K562 (cell line): Measurements from ENCODE around the gene MEF2D. TPM values are rescaled to one million over a fixed set of nuclear protein-coding genes. Genes with fewer than 3 reads are reported as not detected.

Source experiments
- CBFB ChIP-seq: sonication (generic); formaldehyde crosslinking; IDR thresholded peaks from 2 replicates; pipeline ENCODE4 v1.4.0; 2020; ENCODE audit warnings: mild to moderate bottlenecking, missing genetic modification reagents
- CEBPG ChIP-seq, 3 experiments: fragments of 200-800 bp in 1 of 3; sonication (Bioruptor generic) in 1 of 3; sonication (generic) in 1 of 3; formaldehyde crosslinking in 1 of 3; IDR thresholded peaks in 2 of 3; conservative IDR thresholded peaks in 1 of 3; 2 replicates each; pipeline versions ENCODE4 v1.6.1 to v1.8.0; 2016 to 2022; ENCODE audit warnings: missing compliant biosample characterization in 2 of 3, missing genetic modification characterization in 2 of 3, mild to moderate bottlenecking in 1 of 3, missing genetic modification reagents in 1 of 3
- CREB1 ChIP-seq, 2 experiments: sonication (generic) in 1 of 2; formaldehyde crosslinking in 1 of 2; IDR thresholded peaks; 2 replicates each; pipeline versions ENCODE4 v1.6.1 to v1.8.0; 2012 to 2022; ENCODE audit warnings: inconsistent platforms in 1 of 2, mild to moderate bottlenecking in 1 of 2, missing genetic modification reagents in 1 of 2, moderate library complexity in 1 of 2
- DDX20 ChIP-seq: fragments of 450-650 bp; IDR thresholded peaks from 2 replicates; pipeline ENCODE4 v1.6.1; 2016; ENCODE audit warnings: missing genetic modification characterization, low read depth, mild to moderate bottlenecking, missing compliant biosample characterization, moderate library complexity
- EP400 ChIP-seq: fragments of 450-650 bp; IDR thresholded peaks from 2 replicates; pipeline ENCODE4 v1.6.1; 2017; ENCODE audit warnings: antibody characterized with exemption, mild to moderate bottlenecking, moderate library complexity
- GMEB1 ChIP-seq: fragments of 250-450 bp; sonication (Bioruptor Pico); IDR thresholded peaks from 2 replicates; pipeline ENCODE4 v1.4.0; 2020; ENCODE audit warnings: mild to moderate bottlenecking
- GTF2F1 ChIP-seq: IDR thresholded peaks from 2 replicates; pipeline ENCODE4 v1.6.1; 2011; ENCODE audit warnings: low read depth, low read length, improper control_type of control experiment
- JUND ChIP-seq, 2 experiments: IDR thresholded peaks; 2 replicates in 1 of 2; 3 replicates in 1 of 2; pipeline ENCODE4 v1.6.1; 2011; ENCODE audit warnings: borderline replicate concordance in 2 of 2, low read depth in 2 of 2, low read length in 2 of 2, improper control_type of control experiment in 1 of 2, missing biosample characterization in 1 of 2, missing genetic modification characterization in 1 of 2, missing genetic modification reagents in 1 of 2
- LARP7 ChIP-seq: fragments of 450-650 bp; IDR thresholded peaks from 2 replicates; pipeline ENCODE4 v1.6.1; 2016
- NCOR1 ChIP-seq: fragments of 450-650 bp; IDR thresholded peaks from 2 replicates; pipeline ENCODE4 v1.6.1; 2016; ENCODE audit warnings: mild to moderate bottlenecking, moderate library complexity
- NFRKB ChIP-seq: fragments of 450-650 bp; IDR thresholded peaks from 2 replicates; pipeline ENCODE4 v1.6.1; 2016; ENCODE audit warnings: low read depth
- NR3C1 ChIP-seq: sonication (generic); formaldehyde crosslinking; IDR thresholded peaks from 2 replicates; pipeline ENCODE4 v1.8.1; 2022; ENCODE audit warnings: missing genetic modification reagents
- RAD21 ChIP-seq, 2 experiments: fragments of 250-450 bp in 1 of 2; fragments of 450-650 bp in 1 of 2; sonication (Bioruptor Pico) in 1 of 2; formaldehyde crosslinking in 1 of 2; IDR thresholded peaks in 1 of 2; conservative IDR thresholded peaks in 1 of 2; 2 replicates each; pipeline versions ENCODE4 v1.4.0 to v1.8.0; 2020 to 2022; ENCODE audit warnings: mild to moderate bottlenecking in 2 of 2, moderate library complexity in 1 of 2
- RBM22 ChIP-seq: fragments of 200-400 bp; formaldehyde crosslinking; IDR thresholded peaks from 2 replicates; pipeline ENCODE4 v1.6.1; 2018; ENCODE audit warnings: low read length, low read depth; ENCODE audit not compliant: poor library complexity, severe bottlenecking
- RCOR1 ChIP-seq, 2 experiments: IDR thresholded peaks; 2 replicates each; pipeline ENCODE4 v1.6.1; 2012; ENCODE audit warnings: low read depth in 2 of 2, low read length in 2 of 2, borderline replicate concordance in 1 of 2, improper control_type of control experiment in 1 of 2
- TAF1 ChIP-seq: IDR thresholded peaks from 2 replicates; pipeline ENCODE4 v1.6.1; 2011; ENCODE audit warnings: mild to moderate bottlenecking, low read length, moderate library complexity; ENCODE audit not compliant: insufficient read depth, control insufficient read depth, severe bottlenecking; ENCODE audit errors: extremely low read depth
- TCF3 ChIP-seq: sonication (generic); formaldehyde crosslinking; IDR thresholded peaks from 2 replicates; pipeline ENCODE4 v1.4.0; 2020; ENCODE audit warnings: mild to moderate bottlenecking, missing genetic modification reagents
- TCF7L2 ChIP-seq: fragments of 150-350 bp; IDR thresholded peaks from 2 replicates; pipeline ENCODE4 v1.6.1; 2016; ENCODE audit warnings: low read depth, mild to moderate bottlenecking, low read length, moderate library complexity
- TEAD4 ChIP-seq, 2 experiments: sonication (generic) in 1 of 2; formaldehyde crosslinking in 1 of 2; IDR thresholded peaks; 2 replicates each; pipeline versions ENCODE4 v1.6.1 to v1.8.0; 2012 to 2022; ENCODE audit warnings: borderline replicate concordance in 1 of 2, inconsistent platforms in 1 of 2, low read length in 1 of 2, mild to moderate bottlenecking in 1 of 2, missing genetic modification reagents in 1 of 2
- TOE1 ChIP-seq, 2 experiments: fragments of 450-650 bp in 1 of 2; sonication (generic) in 1 of 2; formaldehyde crosslinking in 1 of 2; IDR thresholded peaks; 2 replicates each; pipeline versions ENCODE4 v1.7.1 to v1.8.0; 2016 to 2022; ENCODE audit warnings: borderline replicate concordance in 2 of 2, mild to moderate bottlenecking in 2 of 2, antibody characterized with exemption in 1 of 2, inconsistent platforms in 1 of 2, low read depth in 1 of 2, missing genetic modification reagents in 1 of 2, moderate library complexity in 1 of 2
- TRIM24 ChIP-seq, 2 experiments: fragments of 450-650 bp; IDR thresholded peaks; 2 replicates each; pipeline ENCODE4 v1.6.1; 2016
- ZBTB34 ChIP-seq: fragments of 250-450 bp; sonication (Bioruptor Pico); IDR thresholded peaks from 2 replicates; pipeline ENCODE4 v1.8.0; 2021; ENCODE audit warnings: mild to moderate bottlenecking, moderate library complexity
- ZNF121 ChIP-seq: sonication (generic); formaldehyde crosslinking; conservative IDR thresholded peaks from 2 replicates; pipeline ENCODE4 v1.8.0; 2022; ENCODE audit warnings: missing genetic modification reagents
- ZNF3 ChIP-seq: fragments of 250-450 bp; sonication (Bioruptor Pico); IDR thresholded peaks from 2 replicates; pipeline ENCODE4 v1.5.0; 2021; ENCODE audit warnings: mild to moderate bottlenecking, moderate library complexity
- ZNF766 ChIP-seq: fragments of 200-800 bp; sonication (Bioruptor generic); conservative IDR thresholded peaks from 2 replicates; pipeline ENCODE4 v1.6.1; 2016; ENCODE audit warnings: missing genetic modification characterization, missing compliant biosample characterization
- polyA plus RNA-seq, 8 experiments: library from polyadenylated mRNA; depleted of rRNA in 4 of 8; stranded (reverse) in 5 of 8; unstranded in 3 of 8; fragments of >200 nt; fragmentation: Nextera tagmentation in 2 of 8; fragmentation: Illumina TruSeq in 1 of 8; extraction: Ambion mirVana in 2 of 8; extraction: Trizol in 1 of 8; gene quantifications; 2 replicates each; pipeline versions ENCODE4 v1.2.1 to v1.2.3, GENCODE V29; 2011 to 2014; ENCODE audit warnings: inconsistent platforms in 1 of 8, missing spikeins in 1 of 8
- total RNA-seq, 7 experiments: library from RNA; depleted of rRNA in 6 of 7; stranded (reverse); fragments of >200 nt in 6 of 7; fragmentation: Illumina TruSeq in 2 of 7; extraction: Trizol in 2 of 7; gene quantifications; 2 replicates each; pipeline versions ENCODE4 v1.2.1 to v1.2.3, GENCODE V29; 2011 to 2021; ENCODE audit warnings: low replicate concordance in 1 of 7

The MEF2D gene
- total and polyA plus RNA-seq, 9 of the 15 experiments (the other 6 are each of a cell fraction or from before 2014, with no cell fraction given) = 0.10 to 19.5 (median 2.6) TPM

DNA sequence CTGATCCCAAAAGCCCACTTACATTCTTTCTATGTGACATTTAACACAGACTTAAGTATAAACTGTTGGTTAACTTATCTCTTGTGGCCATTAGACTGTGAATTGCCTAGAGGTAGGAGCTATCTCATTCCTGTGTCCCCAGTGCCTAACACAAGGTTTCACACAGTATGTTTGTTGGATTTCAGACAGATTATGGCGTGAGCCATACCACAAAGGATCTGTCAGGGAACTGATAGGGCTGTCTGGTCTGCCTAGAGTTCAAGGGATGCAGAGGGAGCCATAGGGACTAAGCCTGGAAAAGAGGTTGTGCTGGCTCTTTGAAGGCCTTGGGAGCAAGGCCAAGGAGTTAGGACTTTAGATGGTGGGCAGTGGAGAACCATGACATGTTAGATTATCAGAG lies 40.0 kb downstream of the MEF2D start (continued):
- TF ChIP-seq RAD21 (CRISPR knock-in tag; conservative IDR thresholded peaks at IDR 0.05 in 1 of 2, IDR thresholded peaks at IDR 0.05 in 1 of 2) = no peak
- no peak for TF ChIP-seq LARP7
- TF ChIP-seq ZNF766 = peak; percentile 91
- peak; percentile 88 to 89 for TF ChIP-seq TRIM24 (IDR thresholded peaks at IDR 0.05)
- no peak for TF ChIP-seq ZBTB34 (CRISPR knock-in tag)
- peak; percentile 100 for TF ChIP-seq TEAD4 (IDR thresholded peaks at IDR 0.05; ENCODE audit: low read length)
- TF ChIP-seq TEAD4 (CRISPR knock-in tag; IDR thresholded peaks at IDR 0.05; ENCODE audit: borderline replicate concordance) = no peak
- TF ChIP-seq CREB1 (IDR thresholded peaks at IDR 0.05) = peak; percentile 77
- TF ChIP-seq CREB1 (CRISPR knock-in tag; IDR thresholded peaks at IDR 0.05) = no peak
- no peak for TF ChIP-seq NR3C1 (CRISPR knock-in tag)
- no peak for TF ChIP-seq TCF7L2
- TF ChIP-seq TOE1 (IDR thresholded peaks at IDR 0.05; ENCODE audit: borderline replicate concordance) = no peak; the same call in 1 of the 2 replicates
- TF ChIP-seq TOE1 (CRISPR knock-in tag; IDR thresholded peaks at IDR 0.05; ENCODE audit: borderline replicate concordance, low read depth) = no peak
- 0 out of 2 replicates have a peak, but pooled peaks have one; percentile 34 for TF ChIP-seq JUND (IDR thresholded peaks at IDR 0.05; ENCODE audit: borderline replicate concordance, low read depth, low read length)
- no peak; the same call in 2 of the 3 replicates for TF ChIP-seq JUND (tag; IDR thresholded peaks at IDR 0.05; ENCODE audit: borderline replicate concordance, low read depth, low read length)
- peak; percentile 99 for TF ChIP-seq TCF3
- no peak for TF ChIP-seq RBM22
- TF ChIP-seq CEBPG (CRISPR knock-in tag; IDR thresholded peaks at IDR 0.05) = no peak
- TF ChIP-seq CEBPG (tag; conservative IDR thresholded peaks at IDR 0.05 in 1 of 2, IDR thresholded peaks at IDR 0.05 in 1 of 2) = no peak
- TF ChIP-seq GMEB1 = no peak
- TF ChIP-seq TAF1 = peak; percentile 51
- TF ChIP-seq DDX20 (tag) = no peak
- no peak for TF ChIP-seq NFRKB
- no peak for TF ChIP-seq EP400
- TF ChIP-seq RCOR1 (IDR thresholded peaks at IDR 0.05; ENCODE audit: borderline replicate concordance in 1 of 2, low read depth in 2 of 2, low read length in 2 of 2) = peak; percentile 86 to 87; a peak in 3 of 4 replicates
- no peak for TF ChIP-seq ZNF121
- TF ChIP-seq CBFB (CRISPR knock-in tag) = 0 out of 2 replicates have a peak, but pooled peaks have one; percentile 67
- peak; percentile 98 for TF ChIP-seq NCOR1
- TF ChIP-seq GTF2F1 = no peak
- TF ChIP-seq ZNF3 (CRISPR knock-in tag) = no peak
